ENCODE measurements around the gene FFAR3. TPM values are rescaled to one million over a fixed set of nuclear protein-coding genes. Genes with fewer than 3 reads are reported as not detected.

Gene FFAR3, protein sequence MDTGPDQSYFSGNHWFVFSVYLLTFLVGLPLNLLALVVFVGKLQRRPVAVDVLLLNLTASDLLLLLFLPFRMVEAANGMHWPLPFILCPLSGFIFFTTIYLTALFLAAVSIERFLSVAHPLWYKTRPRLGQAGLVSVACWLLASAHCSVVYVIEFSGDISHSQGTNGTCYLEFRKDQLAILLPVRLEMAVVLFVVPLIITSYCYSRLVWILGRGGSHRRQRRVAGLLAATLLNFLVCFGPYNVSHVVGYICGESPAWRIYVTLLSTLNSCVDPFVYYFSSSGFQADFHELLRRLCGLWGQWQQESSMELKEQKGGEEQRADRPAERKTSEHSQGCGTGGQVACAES
- not detected in 2 replicates for total RNA-seq

DNA sequence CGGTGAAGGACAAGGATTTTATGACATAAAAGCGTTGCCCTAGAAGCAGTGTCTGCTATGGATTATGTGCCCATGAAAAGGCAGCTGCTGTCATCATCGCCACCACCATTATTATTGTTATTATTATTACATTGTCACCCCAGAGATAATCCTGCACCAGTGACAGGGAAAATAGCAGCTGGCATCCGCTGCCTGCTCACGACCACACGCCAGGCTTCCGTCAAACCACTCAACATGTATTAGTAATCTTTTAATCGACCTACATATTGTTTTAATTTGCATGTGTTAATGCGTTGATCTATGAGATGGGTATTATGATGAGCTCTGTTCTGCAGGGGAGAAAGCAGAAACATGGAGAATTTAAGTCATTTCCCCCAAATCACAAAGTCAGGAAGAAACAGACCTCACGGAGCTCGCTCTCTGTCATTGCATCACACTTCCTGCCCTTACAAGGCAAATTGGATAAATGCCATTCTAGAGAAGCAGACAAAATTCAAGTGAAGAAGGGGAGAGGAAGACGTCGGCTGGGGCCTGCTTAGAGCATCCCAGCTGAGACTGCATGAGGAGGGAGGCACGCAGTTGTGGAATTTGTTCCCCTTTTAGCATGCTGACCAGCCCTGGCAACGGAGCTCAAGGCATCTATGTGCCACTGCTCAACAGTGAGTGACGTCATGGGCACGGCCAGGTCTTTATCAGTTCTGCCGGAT, at the start of gene FFAR3:
FFAR3 (plus strand) TSS at position 594 of the 707 bp plus-strand sequence. CDS start 431 bp downstream, outside the sequence.

DNA sequence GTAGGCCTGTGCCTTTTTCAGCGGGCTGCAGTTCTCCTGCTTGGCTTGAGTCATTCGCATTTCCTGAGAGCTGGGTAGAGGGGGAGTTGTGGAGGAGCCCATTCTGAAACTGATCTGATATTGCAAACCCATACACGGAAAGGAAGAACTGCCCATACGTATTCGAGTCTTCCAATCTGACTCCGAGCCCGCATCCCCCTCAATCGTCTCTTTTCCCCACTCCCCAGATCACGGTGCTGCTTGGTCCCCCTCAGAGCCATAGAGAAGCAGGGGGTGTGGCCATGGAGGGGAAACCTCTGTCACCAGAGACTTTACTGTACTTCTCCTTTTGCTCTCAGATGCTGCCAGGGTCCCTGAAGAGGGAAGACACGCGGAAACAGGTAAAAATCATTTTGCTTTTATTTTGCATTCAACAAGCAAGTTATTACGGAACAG, 29.4 kb upstream of the FFAR3 start, which contains the start of gene CD22:
CD22 (plus strand) TSS at position 337 of the 435 bp plus-strand sequence. CDS start 2,854 bp downstream, outside the sequence.

DNA sequence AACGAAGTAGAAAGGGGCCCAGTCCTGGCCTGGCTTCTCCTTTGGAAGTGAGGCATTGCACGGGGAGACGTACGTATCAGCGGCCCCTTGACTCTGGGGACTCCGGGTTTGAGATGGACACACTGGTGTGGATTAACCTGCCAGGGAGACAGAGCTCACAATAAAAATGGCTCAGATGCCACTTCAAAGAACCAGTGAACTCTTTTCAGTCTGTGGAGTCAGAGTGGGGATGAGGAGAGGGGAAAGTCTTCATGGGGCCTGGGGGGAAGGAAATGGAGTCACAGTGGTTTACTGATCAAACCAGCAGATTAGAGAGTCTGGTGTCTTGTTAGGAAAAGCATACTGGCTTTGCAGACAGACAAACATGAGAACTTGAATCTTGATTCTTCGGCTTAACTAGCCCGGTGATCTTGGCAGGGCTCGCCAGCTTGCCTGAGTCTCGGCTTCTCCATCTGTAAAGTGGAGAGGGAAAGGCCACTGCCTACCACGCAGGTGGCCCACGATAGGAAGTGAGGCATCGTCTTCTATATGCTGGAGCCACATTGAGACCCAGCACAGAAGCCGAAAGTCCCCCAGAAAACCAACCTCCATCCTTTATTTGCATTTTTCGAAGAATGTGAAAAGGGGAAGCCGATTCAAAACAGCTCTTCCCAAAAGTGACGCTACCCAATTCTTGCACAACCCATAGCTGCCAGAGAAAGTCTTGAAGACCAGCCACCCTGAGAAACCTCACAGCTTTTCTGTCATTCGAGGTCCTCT, 10.9 kb upstream of the FFAR3 start, which contains the start of gene FFAR1:
FFAR1 (plus strand) TSS at position 732 of the 759 bp plus-strand sequence. CDS start 3,650 bp downstream, outside the sequence.

DNA sequence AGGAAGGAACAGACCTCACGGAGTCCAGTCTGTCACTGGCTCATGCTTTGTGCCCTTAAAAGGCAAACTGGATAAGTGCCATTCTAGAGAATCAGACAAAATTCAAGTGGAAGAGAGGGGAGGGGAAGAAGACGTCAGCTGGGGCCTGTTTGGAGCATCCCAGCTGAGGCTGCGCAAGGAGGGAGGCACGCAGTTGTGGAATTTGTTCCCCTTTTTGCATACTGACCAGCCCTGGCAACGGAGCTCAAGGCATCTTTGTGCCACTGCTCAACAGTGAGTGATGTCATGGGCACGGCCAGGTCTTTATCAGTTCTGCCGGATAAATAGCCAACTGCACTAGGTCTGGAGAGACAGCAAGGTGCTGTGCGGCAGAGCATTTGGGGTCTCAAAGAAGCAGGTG, 12.5 kb downstream of the FFAR3 start, which contains the start of gene GPR42:
GPR42 (plus strand) TSS at position 347 of the 400 bp plus-strand sequence. CDS start 292 bp downstream, outside the sequence.

Other genes starting within 250 kb of the FFAR3 start
- not detected in 2 replicates for gene FXYD3, start 242.6 kb upstream of the FFAR3 start, total RNA-seq
- 0.29 and 1.7 TPM in 2 replicates for gene LGI4, start 223.4 kb upstream of the FFAR3 start, total RNA-seq
- 0.44 and 5.8 TPM in 2 replicates for gene FXYD1, start 219.6 kb upstream of the FFAR3 start, total RNA-seq
- gene FXYD7, start 215.2 kb upstream of the FFAR3 start, total RNA-seq: not detected in 2 replicates
- 23.3 and 44.5 TPM in 2 replicates for gene FXYD5, start 203.7 kb upstream of the FFAR3 start, total RNA-seq
- gene FAM187B, start 129.7 kb upstream of the FFAR3 start, total RNA-seq: not detected in 2 replicates
- gene LSR, start 109.5 kb upstream of the FFAR3 start, total RNA-seq: 0.29 and 0.66 TPM in 2 replicates
- 45.2 and 68.0 TPM in 2 replicates for gene USF2, start 89.5 kb upstream of the FFAR3 start, total RNA-seq
- under 0.01 and 0.15 TPM in 2 replicates for gene HAMP, start 75.9 kb upstream of the FFAR3 start, total RNA-seq
- gene MAG, start 66.3 kb upstream of the FFAR3 start, total RNA-seq: not detected in 2 replicates
- not detected in 2 replicates for gene CD22, start 29.3 kb upstream of the FFAR3 start, total RNA-seq
- not detected in 2 replicates for gene FFAR1, start 10.6 kb upstream of the FFAR3 start, total RNA-seq
- not detected in 2 replicates for gene GPR42, start 12.6 kb downstream of the FFAR3 start, total RNA-seq
- not detected in 2 replicates for gene FFAR2, start 89.8 kb downstream of the FFAR3 start, total RNA-seq
- gene KRTDAP, start 132.0 kb downstream of the FFAR3 start, total RNA-seq: not detected in 2 replicates
- gene DMKN, start 155.2 kb downstream of the FFAR3 start, total RNA-seq: 6.4 and 13.6 TPM in 2 replicates
- 2.9 and 10.6 TPM in 2 replicates for gene SBSN, start 169.9 kb downstream of the FFAR3 start, total RNA-seq
- 0.17 TPM in 1 of 2 replicates, not detected in the other for gene GAPDHS, start 175.0 kb downstream of the FFAR3 start, total RNA-seq
- 56.6 and 103 TPM in 2 replicates for gene TMEM147, start 187.2 kb downstream of the FFAR3 start, total RNA-seq
- gene ATP4A, start 205.2 kb downstream of the FFAR3 start, total RNA-seq: not detected in 2 replicates
- gene PMIS2, start 227.7 kb downstream of the FFAR3 start, total RNA-seq: not detected in 2 replicates